Inflammatory macrophage (primary cell): Measurements from ENCODE around the gene IFI35.
A peak's percentile ranks its signal among the peaks of the same experiment; 100 is the strongest.
"Not testable (repeated sequence)": the region's sequence is repeated elsewhere in the genome, so short reads cannot be mapped to it uniquely, and the experiment has no call there.

ENCODE experiments used
- DNase-seq, 2 donors: peaks; one replicate each; pipeline ENCODE4 v3.0.0-alpha.2; 2020 to 2022

Gene IFI35

DNA sequence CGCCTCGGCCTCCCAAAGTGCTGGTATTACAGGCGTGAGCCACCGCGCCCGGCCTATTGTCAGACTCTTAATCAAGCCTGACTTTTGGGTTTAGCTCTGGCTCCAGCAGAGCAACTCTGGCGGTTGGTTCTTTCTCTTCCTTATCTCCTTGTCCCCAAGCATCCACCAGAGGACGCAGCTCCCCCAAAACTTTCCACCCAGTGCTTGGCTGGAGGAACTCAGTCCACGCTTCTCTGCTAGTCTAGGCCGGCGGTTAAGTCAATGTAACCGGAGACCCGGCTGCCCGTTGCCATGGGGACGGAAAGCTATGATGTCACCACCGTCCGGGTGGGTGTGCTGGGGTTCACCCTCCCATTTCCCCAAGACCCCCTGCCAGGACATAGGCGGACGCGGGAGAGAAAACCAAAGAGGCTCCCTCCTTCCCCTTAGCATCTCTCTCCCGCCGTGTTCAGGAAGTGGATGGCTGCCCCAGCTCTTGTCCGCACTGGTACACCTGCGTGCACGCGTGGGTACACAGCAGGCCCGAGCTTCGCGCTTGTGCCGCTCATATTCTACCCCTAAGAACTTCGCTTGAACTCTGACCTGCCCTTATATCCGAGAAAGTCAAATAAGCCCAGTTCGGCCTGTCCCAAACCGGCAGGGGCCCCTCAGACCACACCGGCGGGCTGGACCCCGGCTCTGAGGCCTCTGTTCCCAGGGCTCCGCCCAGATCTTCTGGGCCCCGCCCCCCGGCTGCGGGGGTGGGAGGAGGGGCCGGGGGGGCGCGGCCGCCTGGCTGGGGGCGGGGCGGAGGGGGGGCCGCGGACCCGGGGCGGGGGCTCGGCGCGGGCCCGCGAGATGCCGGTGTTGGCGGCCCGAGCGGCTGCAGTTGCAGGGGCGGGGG, 18.1 kb downstream of the IFI35 start, which contains the start of gene RND2:
Gene RND2, plus strand, starts transcription at position 825 of the 883 bp plus-strand sequence. CDS start 117 bp downstream, outside the sequence.
- peak; percentile 89 for DNase-seq

DNA sequence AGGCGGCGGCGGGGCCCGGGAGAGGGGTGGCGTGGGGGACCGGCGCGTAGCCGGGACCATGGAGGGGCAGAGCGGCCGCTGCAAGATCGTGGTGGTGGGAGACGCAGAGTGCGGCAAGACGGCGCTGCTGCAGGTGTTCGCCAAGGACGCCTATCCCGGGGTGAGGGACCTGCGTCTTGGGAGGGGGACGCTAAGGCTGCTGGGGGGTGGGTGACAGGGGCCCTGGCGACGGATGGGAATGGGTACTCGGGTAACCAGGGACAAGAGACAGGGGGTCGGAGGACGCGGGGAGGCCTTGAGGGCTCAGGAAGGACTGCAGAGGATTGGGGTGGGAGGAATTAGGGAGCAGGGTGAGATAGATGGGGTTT, 18.7 kb downstream of the IFI35 start:
- no peak for DNase-seq

DNA sequence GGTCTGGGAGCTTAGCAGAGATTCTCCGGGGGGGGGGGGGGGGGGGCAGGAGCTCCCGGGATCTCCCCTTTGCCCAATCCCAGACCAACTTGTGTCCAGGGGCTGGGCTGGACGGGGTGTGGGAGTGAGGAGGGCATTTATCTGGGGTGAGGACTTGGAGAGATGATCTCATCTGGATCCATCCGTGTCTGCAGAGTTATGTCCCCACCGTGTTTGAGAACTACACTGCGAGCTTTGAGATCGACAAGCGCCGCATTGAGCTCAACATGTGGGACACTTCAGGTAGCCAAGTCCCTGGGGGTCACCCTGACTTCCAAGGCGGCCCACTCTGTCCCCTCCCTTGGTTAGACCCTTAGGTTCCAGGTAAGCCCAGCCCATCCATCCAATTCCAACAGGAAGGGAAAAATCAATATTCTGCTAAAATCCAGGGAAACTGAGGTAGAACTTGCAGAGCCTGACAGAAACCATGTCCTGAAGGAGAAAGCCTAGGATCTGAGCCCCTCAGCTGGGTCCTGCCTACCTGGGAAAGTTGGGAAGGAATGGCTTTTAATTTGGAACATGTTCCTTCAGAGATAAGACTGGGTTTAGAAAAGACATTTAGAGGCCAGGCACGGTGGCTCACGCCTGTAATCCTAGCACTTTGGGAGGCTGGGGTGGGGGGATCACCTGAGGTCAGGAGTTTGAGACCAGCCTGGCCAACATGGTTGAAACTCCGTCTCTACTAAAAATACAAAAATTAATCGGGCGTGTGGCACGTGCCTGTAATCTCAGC, 19.4 kb downstream of the IFI35 start:
- DNase-seq: no peak

DNA sequence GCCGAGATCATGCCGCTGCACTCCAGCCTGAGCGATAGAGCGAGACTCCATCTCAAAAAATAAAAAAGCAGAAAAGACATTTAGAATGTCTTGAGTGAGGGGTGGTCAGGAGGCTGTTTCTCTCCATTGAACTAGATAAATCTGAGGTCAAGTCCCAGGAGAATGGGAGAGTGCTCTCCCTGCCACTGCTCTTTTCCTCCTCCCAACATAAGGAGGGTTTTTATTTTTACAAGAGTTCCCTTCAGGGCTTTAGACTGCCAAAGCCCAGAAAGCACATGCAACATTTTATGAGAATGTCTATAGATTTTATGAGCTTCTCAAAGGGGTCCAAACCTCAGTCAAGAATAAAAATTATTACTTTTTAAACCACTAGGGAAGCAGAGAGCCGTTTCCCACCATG, 20.0 kb downstream of the IFI35 start:
- no peak for DNase-seq

DNA sequence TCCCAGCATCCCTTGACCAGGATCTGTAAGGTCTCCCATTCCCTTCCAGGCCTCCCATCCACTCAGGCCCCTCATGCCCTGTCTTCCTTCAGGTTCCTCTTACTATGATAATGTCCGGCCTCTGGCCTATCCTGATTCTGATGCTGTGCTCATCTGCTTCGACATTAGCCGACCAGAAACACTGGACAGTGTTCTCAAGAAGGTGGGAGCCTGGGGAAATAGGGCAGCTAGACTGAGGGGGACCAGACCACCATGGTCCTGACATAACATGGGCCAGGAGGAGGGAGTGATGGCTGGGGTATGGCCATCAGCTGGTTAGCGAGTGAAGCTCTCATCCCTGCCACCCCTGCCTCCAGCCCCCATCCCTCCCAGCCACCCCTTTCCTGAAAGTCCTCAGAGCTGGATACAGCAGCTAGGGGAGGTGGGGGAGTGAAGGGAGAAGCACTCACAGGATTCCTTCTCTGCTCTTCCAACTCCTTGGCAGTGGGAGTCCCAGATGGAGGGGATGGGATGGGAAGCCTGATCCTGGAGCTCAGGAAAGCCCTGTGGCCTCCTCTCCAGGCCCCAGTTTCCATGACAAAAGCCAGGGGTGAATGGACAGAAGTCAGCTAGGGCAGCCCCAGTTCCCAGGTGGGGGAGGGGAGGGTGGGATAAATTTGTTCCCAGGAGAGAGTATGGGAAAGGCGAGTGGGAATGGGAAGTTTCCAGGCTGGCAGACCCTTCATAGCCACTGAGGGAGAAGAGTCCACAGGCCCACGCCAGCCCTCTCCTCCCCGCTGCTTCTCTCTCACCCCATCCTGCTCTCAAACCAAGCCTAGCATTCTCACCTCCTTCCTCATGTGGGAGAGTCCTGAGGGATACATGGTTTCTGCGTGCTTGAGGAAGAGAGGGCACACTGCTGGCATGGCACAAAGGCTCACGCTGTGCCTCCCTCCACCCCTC, 20.8 kb downstream of the IFI35 start:
- no peak for DNase-seq

DNA sequence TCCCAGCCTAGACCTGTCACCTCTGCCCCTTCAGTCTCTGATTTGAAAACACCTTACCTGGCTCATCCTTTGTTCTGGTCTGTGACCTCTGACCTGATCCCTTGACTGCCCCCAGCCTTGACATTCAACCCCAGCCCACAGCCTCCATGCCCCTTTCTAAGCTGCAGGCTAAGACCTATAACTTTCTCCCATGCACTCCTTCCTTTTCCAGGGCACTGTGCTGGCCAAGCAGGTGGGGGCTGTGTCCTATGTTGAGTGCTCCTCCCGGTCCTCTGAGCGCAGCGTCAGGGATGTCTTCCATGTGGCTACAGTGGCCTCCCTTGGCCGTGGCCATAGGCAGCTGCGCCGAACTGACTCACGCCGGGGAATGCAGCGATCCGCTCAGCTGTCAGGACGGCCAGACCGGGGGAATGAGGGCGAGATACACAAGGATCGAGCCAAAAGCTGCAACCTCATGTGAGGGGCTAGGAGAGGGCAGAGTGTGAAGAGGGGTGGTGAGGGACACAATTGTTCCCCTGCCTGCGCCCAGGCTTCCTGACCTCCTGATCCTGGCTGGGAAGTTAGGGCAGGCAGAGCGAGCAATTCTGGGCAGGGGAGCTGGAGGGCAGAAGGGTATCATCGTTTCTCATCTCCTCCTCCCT, 21.8 kb downstream of the IFI35 start:
- no peak for DNase-seq

DNA sequence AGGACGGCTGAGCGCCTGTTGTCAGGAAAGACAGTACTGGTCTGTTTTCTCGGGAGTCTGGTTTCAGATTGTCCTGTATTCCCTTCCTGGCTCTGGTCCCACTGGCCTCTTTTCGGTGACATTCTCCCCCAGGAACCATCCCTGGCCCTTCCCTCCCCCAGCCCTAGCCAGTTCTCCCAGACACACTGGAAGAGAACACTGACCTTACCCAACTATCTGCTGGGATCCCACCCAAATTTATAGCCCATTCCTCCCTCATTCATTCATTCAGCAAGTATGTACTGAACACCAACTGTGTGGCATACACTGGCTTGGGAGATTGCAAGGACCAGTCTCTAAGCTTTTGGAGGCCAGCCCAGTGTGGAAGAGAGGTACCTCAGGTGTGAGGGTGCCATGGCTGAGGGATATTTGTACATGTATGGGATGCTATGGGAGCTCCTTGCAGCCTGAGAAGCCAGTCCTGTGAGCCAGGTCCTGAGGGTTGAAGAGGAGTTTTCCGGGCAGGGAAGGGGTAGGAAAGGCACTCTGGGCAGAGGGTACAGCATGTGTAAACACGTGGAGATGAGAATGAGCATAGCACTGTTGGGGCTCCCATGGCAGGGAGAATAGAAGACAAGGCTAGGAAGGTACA, 23.7 kb downstream of the IFI35 start:
- no peak for DNase-seq

DNA sequence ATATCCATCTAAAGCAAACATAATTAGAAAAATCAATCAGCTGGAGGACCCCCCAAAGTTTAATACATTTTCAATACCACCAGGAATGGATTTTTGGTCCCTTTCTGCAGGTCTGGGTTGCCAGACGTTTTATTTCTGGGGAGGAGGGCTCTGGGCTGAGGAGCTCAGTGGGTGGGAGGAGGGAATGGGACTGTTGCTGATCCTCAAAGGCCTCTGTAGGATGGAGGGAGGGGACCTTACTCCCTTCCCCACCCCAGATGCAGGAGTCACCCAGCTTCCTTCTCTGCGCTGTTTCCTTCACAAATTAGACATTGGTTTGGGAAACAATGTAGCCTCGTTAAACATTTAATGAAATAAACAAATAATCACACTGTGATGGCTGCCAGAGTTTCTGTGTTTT, 25.1 kb downstream of the IFI35 start:
- no peak for DNase-seq

DNA sequence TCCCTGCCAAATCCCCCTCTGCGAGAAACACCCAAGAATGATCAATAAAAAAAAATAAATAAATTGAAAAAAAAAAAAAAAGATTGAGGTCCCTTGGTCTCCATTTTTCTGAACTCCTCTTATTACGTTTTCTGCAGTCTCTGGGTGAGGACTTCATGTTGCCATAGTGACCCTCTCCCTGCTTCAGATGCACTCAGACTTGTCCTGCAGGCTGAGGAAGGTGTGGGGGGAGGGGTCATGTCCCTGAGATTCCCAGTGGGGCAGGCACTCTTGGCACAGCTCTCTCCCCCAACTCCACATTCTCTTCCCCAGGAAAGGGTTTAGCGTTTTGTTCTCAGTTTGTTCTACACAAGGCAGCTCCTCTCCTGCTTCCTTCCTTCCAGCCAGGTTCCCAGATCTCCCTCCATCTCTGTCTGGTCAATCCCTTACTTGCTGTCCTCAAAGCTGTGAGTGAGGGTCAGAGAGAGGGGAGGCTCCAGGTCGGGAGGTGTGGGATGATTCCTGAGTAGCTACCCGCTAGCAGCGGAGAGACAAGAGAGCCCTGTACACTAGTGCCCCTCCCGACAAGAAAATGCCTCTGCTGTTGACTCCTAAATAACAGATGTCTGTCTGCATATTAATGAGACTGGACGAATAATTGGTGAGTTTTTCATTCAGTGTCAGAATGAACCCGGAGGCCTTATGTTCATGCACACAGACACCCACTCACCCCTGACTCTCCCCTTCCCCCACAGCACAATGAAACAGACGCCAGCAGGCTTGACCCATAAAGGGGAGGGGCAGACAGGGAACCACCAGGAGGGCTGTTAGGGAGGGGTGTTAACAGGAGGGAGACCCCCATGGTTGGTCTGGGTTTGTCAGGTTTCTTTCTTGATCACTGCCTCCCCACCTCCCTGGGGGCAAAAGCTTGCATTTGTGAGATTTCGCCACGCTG, 27.6 kb downstream of the IFI35 start:
- no peak for DNase-seq

DNA sequence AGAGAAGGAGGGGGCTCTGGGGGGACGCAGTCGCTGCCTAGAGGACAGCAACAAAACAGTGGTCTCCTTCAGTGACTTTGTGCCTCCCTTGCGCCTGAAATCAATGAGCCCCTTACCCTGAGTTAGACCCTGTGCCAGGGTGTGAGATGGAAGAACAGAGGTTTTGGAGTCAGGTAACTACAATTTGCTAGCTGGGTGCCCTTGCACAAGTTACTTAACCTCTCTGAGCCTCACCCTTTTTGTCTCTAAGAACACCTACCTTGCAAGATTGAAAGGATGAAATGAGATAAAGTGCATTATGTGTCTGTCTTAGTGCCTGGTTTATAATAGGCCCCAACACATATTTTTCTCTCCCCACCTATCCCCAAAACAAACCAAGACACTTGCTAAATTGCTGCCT, 28.3 kb downstream of the IFI35 start:
- no peak for DNase-seq

DNA sequence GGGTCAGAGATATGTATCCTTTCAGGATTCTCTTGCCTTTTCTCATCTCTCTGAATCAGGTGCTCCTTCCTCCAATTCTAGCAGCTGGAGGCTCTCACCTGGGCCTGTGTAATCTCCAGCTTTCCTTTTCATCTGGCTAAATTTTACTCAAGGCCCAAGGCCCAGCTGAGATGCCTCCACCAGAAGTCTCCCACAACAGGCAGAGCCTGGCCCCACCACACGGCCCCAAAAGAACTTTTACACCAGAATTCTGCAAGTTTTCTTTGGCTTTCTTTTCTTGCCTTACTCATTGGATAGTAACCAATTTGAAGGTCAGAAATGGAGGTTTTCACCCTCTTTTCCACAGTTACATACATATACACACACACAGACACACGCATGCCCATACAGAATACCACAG, 33.1 kb downstream of the IFI35 start:
- no peak for DNase-seq

DNA sequence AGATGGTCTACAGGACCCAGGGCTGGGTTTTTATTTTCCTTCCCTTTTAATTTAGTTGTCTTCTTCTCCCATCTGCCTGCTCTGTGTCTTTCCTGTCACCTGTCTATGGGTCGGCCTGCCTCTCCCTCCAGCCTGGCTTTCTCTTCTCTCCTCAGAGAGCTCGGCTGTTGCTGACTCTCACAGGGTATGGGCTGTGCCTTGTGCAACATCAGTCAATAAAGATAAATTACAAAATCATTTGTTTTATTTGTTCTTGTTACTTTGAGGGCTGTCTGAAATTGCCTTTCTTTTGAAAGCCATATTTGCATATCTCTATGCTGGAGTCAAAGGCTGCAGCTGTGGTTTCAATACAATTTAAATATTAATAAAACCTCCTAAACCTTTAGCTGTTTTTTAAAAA, 34.1 kb downstream of the IFI35 start:
- no peak for DNase-seq

DNA sequence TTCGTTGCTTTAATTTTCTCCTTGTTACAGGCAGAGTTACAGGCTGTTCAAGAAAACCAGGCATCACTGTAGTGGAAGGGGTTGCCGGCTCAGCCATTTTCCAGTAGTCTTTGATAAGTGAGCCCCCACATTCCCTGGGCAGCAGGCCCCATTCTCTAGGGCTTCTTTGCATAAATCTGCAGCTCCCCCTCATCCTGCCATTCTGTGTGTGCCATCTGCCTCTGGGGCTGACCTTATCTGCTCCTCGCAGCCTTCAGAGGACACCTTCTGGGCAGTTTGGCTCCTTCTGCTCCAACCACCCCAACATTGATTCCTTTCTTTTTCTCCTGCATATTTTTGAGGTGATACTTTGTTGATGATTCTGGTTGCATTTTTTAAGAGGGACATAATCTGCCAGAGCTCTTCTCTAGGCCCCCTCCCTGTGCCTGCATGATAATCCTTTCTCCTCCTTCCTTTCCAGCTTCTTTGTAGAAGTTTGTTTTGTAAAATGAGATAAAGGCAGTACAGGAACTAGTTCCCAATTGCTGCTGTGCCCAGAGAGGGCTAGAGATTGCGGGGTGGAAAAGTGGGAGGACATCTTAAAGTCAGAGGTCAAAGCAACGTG, 35.5 kb downstream of the IFI35 start:
- no peak for DNase-seq

DNA sequence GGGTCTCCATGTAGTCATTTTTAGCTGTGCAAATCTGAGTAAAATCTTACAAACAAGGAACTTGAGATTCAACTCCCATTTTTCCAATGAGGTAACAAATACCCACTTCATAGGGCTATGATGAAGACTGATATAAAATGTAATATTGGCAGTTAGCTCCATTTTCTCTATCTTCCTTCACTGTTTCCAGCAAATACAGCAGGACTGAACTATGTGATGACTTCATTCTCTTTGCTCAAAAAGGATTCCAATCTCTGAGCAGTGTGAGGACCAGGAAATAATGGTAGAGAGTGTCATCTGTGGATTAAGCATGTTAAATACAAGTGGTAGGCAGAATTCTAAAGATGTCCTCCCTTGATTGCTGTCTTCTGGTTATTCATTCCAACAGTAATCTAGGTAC, 36.7 kb downstream of the IFI35 start:
- no peak for DNase-seq

DNA sequence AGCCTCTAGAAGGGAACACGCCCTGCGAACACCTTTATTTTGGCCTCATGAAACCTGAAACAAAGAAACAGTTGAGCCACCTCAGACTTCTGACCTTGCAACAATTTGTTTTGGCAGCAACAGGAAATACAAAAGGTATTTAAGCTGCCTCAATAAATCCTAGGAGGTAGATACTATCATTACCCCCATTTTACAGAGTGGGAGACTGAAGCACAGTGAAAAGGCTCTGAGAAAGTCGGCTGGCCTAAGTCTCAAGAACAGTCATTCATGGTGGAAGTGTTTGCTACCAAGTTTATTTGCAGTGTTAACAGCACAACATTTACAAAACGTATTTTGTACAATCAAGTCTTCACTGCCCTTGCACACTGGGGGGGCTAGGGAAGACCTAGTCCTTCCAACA, 37.4 kb downstream of the IFI35 start:
- DNase-seq: no peak

DNA sequence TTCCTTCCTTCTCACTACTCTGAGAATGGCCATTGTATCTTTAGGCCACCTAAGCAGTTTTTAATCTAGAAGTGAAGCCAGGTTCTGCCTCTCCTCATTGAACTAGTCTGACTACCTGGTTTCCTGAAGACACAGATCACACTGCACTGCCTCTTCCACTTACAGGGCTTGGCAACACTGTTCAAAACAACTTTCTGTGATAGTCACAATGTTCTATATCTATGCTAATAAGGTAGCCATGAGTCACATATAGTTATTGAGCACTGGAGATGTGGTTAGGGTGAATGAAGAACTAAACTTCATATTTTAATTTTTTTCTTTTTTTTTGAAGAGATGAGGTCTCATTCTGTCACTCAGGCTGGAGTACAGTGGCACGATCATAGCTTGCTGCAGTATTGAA, 45.4 kb downstream of the IFI35 start:
- no peak for DNase-seq

DNA sequence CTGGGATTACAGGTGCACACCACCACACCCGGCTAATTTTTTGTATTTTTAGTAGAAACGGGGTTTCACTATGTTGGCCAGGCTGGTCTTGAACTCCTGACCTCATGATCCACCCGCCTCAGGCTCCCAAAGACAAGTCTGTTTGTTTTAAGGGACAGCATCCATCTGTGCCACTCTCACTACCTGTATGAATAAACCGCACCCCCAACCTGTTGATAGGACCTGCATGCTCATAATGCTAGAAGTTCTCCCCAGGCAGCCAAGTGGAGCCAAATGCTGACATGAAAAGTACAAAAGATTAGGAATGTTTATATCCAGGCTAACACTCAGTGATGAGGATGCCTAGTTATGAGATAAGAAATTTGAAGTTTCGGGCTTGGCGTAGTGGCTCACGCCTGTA, 46.4 kb downstream of the IFI35 start:
- DNase-seq: not testable (repeated sequence)

DNA sequence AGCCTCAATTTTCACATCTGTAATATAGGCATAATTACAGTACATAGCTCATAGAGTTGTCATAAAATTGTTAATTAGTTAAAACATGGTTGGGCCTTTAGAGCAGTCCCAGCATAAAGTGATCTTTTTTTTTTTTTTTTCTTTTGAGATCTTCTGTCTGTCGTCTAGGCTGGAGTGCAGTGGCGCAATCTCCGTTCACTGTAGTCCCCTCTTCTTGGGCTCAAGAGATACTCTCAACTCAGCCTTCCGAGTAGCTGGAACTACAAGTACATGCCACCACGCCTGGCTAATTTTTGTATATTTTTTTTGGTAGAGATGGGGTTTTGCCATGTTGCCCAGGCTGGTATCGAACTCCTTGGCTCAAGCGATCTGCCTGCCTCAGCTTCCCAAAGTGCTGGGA, 49.5 kb downstream of the IFI35 start:
- no peak for DNase-seq

DNA sequence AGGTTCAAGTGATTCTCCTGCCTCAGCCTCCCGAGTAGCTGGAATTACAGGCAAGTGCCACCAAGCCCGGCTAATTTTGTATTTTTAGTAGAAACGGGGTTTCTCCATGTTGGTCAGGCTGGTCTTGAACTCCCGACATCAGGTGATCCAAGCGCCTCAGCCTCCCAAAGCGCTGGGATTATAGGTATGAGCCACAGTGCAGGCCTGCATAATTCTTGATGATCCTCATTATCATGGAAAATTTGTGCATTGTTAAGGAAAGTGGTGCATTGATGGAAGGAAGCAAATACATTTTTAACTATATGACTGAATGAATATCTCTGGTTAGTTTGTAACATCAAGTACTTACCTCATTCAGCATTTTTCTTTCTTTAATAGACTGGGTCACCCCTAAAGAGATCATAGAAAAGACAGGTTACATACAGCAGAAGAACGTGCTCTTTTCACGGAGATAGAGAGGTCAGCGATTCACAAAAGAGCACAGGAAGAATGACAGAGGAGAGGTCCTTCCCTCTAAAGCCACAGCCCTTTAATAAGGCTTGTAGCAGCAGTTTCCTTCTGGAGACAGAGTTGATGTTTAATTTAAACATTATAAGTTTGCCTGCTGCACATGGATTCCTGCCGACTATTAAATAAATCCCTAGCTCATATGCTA, 56.5 kb downstream of the IFI35 start:
- no peak for DNase-seq
